Iris pigment epithelial cell (primary cell): ENCODE results near the gene SCFD2.
A peak's percentile ranks its signal among the peaks of the same experiment; 100 is the strongest.
"Not testable (repeated sequence)": the region's sequence is repeated elsewhere in the genome, so short reads cannot be mapped to it uniquely, and the experiment has no call there.

Source experiments
- DNase-seq: peaks from one replicate; pipeline ENCODE4 v3.0.0-alpha.2; 2011; ENCODE audit warnings: low read depth

The SCFD2 gene

GRCh38 chr4:53365486-53366300 is at the start of gene SCFD2:
Gene SCFD2 (minus strand): TSS chr4:53366061.
- DNase-seq, result peak; percentile 97

GRCh38 chr4:53409479-53409878 is 43.6 kb upstream of the SCFD2 start:
- DNase-seq, result not testable (repeated sequence)

- peak; percentile 54 for DNase-seq
These were observed 14.4 kb upstream of the SCFD2 start for GRCh38 chr4:53380221-53380620.

DNA sequence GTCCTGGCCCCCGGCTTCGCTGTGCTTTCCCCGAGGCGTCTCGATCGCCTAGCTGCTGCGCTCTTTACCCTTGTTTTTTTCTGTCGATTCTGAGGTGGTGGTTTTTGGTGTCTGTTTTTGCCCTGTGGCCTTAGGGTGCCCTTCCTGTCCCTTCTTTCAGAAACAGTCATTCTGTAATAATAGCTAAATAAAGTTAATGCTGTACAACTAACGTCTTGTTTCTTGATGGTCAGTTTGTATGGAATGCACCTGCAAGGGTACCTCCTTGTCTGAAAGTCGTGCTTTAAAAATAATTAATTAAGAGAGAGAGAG is 12.3 kb upstream of the SCFD2 start:
- DNase-seq, result no peak

DNA sequence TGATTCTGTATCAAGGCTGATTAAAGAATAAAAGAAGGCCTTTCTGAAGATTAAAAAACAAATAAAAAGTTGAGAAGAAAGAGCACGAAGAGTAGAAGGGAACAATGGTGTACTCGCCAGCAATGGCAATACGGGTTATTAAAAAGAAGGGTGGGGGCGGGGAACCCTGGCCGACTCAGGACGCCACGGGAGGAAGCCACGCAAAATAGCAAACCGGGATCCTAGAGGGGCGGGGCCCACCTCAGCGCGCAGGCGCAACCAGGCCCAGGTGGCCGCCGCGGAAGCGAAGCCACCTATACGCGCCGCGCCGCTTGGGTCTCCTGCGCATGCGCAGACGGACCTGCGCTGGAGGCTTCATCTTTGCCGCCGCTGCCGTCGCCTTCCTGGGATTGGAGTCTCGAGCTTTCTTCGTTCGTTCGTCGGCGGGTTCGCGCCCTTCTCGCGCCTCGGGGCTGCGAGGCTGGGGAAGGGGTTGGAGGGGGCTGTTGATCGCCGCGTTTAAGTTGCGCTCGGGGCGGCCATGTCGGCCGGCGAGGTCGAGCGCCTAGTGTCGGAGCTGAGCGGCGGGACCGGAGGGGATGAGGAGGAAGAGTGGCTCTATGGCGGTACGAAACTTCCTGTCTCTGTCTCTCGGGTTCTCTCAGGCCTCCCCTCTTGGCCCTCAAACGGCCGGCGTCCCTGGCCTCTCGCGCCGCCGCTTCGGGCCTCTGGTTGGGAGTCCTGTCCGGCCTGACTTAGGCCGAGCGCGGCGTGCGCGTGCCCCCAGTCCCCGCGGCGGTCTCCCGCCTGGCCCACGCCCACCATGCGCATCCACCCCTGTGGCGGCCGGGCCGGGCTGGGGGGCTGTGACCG is 11.7 kb upstream of the SCFD2 start, which contains the start of gene FIP1L1:
Gene FIP1L1, plus strand, starts transcription at position 323 of the 852 bp plus-strand sequence. Its CDS starts 198 bp downstream, at position 521.
- peak; percentile 87 for DNase-seq

DNA sequence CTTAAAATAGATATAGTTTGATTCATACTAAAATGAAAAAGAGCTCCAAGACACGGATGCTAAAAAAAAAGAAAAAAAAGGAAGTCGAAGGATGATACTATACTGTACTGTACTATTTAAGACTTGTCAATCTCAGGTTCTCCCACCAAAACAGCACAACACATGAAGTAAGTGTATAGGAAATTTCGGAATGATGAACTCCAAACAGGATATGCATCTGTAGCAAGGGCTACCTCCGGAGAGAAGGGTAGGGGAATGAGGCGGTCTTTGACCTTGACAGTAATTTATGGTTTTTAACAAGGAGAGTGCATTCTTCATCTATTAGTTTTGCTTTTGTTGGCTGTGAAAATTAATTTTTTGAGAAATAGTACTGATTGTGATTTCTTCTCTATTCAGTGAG is 11.0 kb upstream of the SCFD2 start:
- DNase-seq, result no peak

- no peak for DNase-seq
These were observed 9.0 kb upstream of the SCFD2 start for GRCh38 chr4:53374777-53375258.

DNA sequence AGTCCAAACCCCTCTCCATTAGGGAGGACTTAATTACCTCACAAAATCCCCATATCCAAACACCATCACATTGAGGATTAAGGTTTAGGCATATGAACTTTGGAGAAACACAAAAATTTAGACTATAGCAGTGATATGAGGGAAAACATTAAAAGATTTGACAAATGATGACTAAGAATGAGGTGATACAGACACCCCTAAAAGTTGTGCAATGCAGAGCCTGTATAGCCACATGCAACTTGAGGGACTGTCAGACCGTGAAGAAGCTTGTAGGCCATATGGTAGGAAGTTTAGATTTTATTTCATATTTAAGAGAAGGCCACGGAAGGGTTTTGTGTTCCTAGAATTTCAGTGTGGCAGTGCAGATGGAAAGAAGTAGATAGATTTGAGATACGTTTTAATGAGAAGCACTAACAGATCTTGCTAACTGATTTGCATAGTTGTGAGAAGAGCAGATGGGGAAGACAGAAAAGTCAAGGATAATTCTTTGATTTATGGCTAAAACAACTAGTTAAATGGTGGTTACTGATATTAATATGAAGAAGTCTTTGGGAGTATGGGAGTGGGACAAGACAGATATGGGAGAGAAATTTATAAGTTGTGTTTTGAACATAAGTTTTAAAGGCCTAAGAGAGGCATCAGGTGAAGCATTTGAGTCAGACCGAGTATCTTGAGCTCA is 6.1 kb upstream of the SCFD2 start:
- DNase-seq, result no peak

DNA sequence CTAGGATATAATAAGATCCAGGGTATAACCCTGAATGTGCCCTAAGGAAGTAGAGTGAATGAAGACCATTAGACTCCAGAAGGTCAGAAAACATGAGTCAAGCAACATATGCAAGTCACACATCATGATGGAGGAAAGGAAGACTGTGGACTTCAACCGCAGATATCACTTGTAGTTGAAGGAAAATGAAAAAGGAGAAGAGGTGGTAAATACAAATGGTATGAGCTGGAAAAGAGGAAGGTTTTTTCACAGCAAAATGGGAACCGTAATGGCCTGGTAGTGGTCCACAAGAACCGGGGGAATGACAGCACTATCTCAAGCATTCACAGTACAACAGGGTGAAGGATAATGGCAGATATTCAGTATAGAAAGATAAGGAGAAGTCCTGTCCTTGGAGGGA is 5.2 kb upstream of the SCFD2 start:
- DNase-seq, result no peak

GRCh38 chr4:53367721-53368120 is 1.9 kb upstream of the SCFD2 start:
- no peak for DNase-seq

DNA sequence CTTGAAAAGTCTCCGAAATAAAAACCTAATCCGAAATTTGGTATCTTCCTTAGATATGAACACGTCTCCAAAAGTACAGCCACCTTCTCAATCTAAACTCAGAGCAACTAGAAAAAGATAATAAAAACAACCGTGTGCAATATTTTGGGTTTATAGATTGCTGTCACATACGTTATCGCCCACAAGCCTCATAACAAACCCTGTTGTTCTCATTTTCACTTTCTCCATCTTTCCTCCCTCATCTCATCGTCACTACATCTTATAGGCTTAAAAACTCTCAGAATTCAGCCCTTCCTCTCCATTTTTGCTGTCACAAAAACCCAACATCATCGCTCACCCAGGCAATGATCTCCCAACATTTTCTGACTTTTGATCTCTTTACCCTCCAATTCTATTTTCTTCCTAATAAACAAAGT is 448 bp upstream of the SCFD2 start:
- no peak for DNase-seq

DNA sequence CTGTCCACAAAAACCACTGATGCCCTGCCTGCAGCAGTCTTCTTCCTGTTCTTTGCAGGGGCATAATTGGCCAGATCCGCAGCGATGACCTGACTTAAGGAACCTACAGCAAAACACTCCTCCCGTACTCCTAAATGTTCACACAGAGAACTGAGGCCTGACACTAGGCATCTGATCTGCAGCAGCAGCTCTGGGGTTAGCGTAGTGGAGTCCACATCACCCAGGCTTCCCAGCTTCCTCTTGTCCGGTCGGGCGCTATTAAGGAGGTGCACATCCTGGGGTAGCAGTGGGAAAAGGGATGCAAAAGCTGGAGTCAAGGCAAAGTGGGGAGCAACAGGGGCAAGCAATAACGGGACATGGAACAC is 758 bp downstream of the SCFD2 start:
- peak; percentile 32 for DNase-seq

GRCh38 chr4:53364624-53365023 is 1.2 kb downstream of the SCFD2 start:
- no peak for DNase-seq

GRCh38 chr4:53362093-53362492 is 3.8 kb downstream of the SCFD2 start:
- no peak for DNase-seq

GRCh38 chr4:53361451-53361850 is 4.4 kb downstream of the SCFD2 start:
- peak; percentile 56 for DNase-seq

- DNase-seq, result peak; percentile 26
These were observed 9.8 kb downstream of the SCFD2 start for GRCh38 chr4:53355930-53356521.

DNA sequence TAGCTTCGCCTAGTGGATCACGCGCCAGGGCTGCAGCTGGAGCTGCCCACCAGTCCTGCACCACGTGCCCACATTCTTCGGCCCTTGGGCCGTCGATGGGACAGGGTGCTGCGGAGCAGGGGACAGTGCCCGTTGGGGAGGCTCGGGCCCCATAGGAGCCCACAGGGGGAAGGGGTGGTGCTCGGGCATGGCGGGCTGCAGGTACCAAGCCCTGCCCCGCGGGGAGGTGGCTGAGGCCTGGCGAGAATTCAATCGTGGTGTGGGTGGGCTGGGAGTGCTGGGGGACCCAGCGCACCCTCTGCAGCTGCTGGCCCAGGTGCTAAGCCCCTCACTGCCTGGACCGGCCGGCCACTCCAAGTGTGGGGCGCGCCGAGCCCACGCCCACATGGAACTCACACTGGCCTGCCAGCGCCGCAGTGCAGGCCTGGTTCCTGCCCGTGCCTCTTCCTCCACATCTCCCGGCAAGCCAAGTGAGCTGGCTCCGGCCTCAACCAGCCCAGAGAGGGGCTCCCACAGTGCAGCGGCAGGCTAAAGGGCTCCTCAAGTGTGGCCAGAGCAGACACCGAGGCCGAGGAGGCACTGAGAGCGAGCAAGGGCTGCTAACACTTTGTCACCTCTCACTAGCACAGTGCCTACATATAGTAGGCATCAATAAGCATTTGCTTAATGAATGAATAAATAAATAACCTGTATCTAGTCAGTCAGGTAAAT is 11.7 kb downstream of the SCFD2 start:
- no peak for DNase-seq

DNA sequence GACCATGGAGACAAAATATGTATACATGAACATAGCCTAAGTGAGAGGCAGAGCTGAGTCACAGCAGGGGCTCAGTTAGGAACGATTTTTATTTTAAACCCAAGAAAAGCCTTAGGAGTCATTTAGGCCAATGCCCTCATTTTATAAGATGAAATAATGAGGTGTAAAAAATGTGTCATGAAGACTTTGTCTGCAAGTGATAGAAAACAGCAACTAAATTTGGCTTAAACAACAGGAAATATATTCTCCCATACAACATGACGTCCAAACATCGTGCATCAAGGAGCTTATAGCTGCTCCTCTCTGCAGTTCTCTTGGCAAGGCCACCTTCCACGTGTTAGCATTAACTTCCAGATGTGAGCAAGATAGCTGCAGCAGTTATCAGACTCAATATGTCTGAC is 16.8 kb downstream of the SCFD2 start:
- no peak for DNase-seq

GRCh38 chr4:53348046-53348445 is 17.8 kb downstream of the SCFD2 start:
- no peak for DNase-seq

DNA sequence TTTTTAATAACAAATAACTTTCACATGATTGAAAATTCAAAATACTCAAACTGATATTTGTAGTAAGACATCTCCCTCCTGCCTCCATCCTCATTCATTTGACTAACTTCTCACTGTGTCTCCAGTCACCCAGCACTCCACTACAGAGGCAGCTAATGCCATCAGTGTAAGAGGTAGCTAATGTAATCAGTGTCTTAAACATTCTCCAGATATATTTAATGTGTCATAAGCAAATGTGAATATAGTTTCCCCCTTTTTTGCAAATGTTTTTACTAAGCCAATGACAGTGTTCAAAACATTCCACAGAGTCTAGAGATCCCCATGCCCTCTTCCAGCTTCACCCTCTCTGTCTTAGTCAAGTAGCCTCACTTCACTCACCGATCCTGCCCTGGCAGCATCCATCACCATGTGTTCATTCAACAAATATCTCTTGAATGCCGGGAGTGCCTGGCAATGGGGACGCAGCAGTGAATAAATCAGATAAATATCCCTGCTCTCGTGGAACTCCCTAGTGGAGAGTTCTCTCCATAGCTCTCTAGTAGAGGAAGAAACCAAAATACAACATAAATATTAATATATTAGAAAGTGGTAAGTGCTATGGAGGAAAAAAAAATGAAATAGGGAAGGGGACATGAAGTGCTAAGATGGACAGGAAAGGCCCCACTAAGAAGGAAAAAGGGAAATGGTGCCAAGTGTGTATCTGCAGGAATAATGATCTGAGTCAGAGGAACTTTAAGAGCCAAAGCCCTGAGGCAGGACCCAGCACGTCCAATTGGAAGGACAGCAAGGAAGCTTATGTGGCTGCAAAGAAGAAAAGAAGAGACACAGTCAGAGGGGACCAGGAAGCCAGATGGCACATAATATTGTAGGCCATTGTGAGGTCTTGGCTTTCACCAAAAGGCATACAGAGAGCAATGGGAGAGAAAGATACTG is 18.7 kb downstream of the SCFD2 start:
- DNase-seq, result peak; percentile 28
